Calu3 (cell line): ENCODE data around the gene AKNAD1. TPM values are rescaled to one million over a fixed set of nuclear protein-coding genes. Genes with fewer than 3 reads are reported as not detected.

Experiments used
- BruUV-seq: library from RNA; stranded (reverse); fragments of 400-500 nt; replicated peaks from 2 replicates; lab custom pipeline; 2021; lab: Mats Ljungman, UMichigan
- CTCF ChIA-PET: fragments of 300-600 bp; sonication (Branson Sonifier 250); formaldehyde crosslinking; loops from one replicate; lab custom pipeline; 2022; ENCODE audit warnings: antibody characterized with exemption; lab: Charles Lee
- DNase-seq: peaks from one replicate; pipeline ENCODE4 v3.0.0; 2022
- H3K27ac Mint-ChIP-seq: one replicate; pipeline ENCODE4 v1.8.0; 2022; ENCODE audit warnings: mixed read lengths; ENCODE audit not compliant: unreplicated experiment
- H3K27me3 Mint-ChIP-seq: one replicate; pipeline ENCODE4 v1.8.0; 2022; ENCODE audit warnings: mixed read lengths; ENCODE audit not compliant: unreplicated experiment
- H3K36me3 Mint-ChIP-seq: one replicate; pipeline ENCODE4 v1.8.0; 2022; ENCODE audit warnings: mild to moderate bottlenecking, moderate library complexity, mixed read lengths; ENCODE audit not compliant: insufficient read depth, unreplicated experiment
- H3K4me1 Mint-ChIP-seq: one replicate; pipeline ENCODE4 v1.8.0; 2022; ENCODE audit warnings: mild to moderate bottlenecking, low read depth, mixed read lengths; ENCODE audit not compliant: unreplicated experiment
- H3K4me3 Mint-ChIP-seq: one replicate; pipeline ENCODE4 v1.8.0; 2022; ENCODE audit warnings: mild to moderate bottlenecking, low read depth, moderate library complexity, mixed read lengths; ENCODE audit not compliant: unreplicated experiment
- H3K9me3 Mint-ChIP-seq: one replicate; pipeline ENCODE4 v1.8.0; 2022; ENCODE audit warnings: low read depth, mixed read lengths; ENCODE audit not compliant: unreplicated experiment
- CTCF ChIP-seq: fragments of 200-600 bp; IDR thresholded peaks from one replicate; pipeline ENCODE4 v1.8.0; 2022; ENCODE audit warnings: antibody characterized with exemption; ENCODE audit not compliant: unreplicated experiment
- intact Hi-C: fragments of 100-400 bp; cut with micrococcal nuclease; formaldehyde crosslinking; loops from one replicate; pipeline ENCODE4 v1.10.0; 2022; ENCODE audit not compliant: unreplicated experiment
- total RNA-seq: library from RNA; stranded (reverse); gene quantifications from 2 replicates; pipeline ENCODE4 v1.2.3, GENCODE V29; 2022

AKNAD1 gene
- total RNA-seq, 1 experiment from 2014 or later: not detected

GRCh38 chr1:108831225-108831624, 25.7 kb downstream of the AKNAD1 start:
- Mint-ChIP-seq H3K4me1 (peaks cover 24% of the 10 kb centered on the region), H3K4me3 (no peak overlapping the region), H3K27me3 (no peaks in the 10 kb centered on the region), H3K9me3 (no peaks in the 10 kb centered on the region), H3K36me3 (peaks cover 4% of the 10 kb centered on the region), H3K27ac (no peak overlapping the region)
- no peak for TF ChIP-seq CTCF
- CTCF ChIA-PET: no interaction called here
- intact Hi-C loops: no loop called here
- no peak for DNase-seq
- no TSS peak for BruUV-seq

- peak; percentile 54 for DNase-seq
Observed at GRCh38 chr1:108830119-108831008, 26.5 kb downstream of the AKNAD1 start.

GRCh38 chr1:108829498-108829916, 27.4 kb downstream of the AKNAD1 start:
- Mint-ChIP-seq H3K27me3 (no peaks in the 10 kb centered on the region), H3K4me3 (no peak overlapping the region), H3K4me1 (peaks cover 24% of the 10 kb centered on the region), H3K36me3 (peaks cover 4% of the 10 kb centered on the region), H3K9me3 (no peaks in the 10 kb centered on the region), H3K27ac (no peak overlapping the region)
- no peak for TF ChIP-seq CTCF
- intact Hi-C loops: no loop called here
- CTCF ChIA-PET: no interaction called here
- no peak for DNase-seq
- no TSS peak for BruUV-seq

More at GRCh38 chr1:108830119-108831008, 26.5 kb downstream of the AKNAD1 start:
- TF ChIP-seq CTCF: no peak
- Mint-ChIP-seq H3K36me3 (peaks cover 4% of the 10 kb centered on the region), H3K27ac (no peak overlapping the region), H3K27me3 (no peaks in the 10 kb centered on the region), H3K9me3 (no peaks in the 10 kb centered on the region), H3K4me1 (peaks cover 24% of the 10 kb centered on the region), H3K4me3 (peak overlapping the region; percentile 38)
- CTCF ChIA-PET: no interaction called here
- no TSS peak for BruUV-seq
- intact Hi-C loops: no loop called here

GRCh38 chr1:108828074-108828961, 28.6 kb downstream of the AKNAD1 start:
- no TSS peak for BruUV-seq
- DNase-seq: peak; percentile 74
- intact Hi-C loops: loop anchor here (1.0 kb wide), 1 partner anchor 70 kb away; no protein-coding TSS in a partner anchor
- Mint-ChIP-seq H3K36me3 (peaks cover 4% of the 10 kb centered on the region), H3K27ac (no peak overlapping the region), H3K4me1 (peaks cover 24% of the 10 kb centered on the region), H3K27me3 (no peaks in the 10 kb centered on the region), H3K4me3 (no peak overlapping the region), H3K9me3 (no peaks in the 10 kb centered on the region)
- peak; percentile 78 for TF ChIP-seq CTCF
- CTCF ChIA-PET: interaction anchor here (0.8 to 1.4 kb wide), 2 partner anchors 67 to 70 kb away, joined by 3 read pairs; no protein-coding TSS in a partner anchor
